Activated CD8-positive, alpha-beta memory T cell treated with anti-CD3 and anti-CD28 coated beads, Interleukin-2, amount 50 U/mL, for 4 hours (primary cell): ENCODE data around the gene U2SURP.
"Not testable (repeated sequence)": the region's sequence is repeated elsewhere in the genome, so short reads cannot be mapped to it uniquely, and the experiment has no call there.

Experiments used
- DNase-seq: peaks from one replicate; pipeline ENCODE4 v3.0.0-alpha.2; 2020

U2SURP gene

DNA sequence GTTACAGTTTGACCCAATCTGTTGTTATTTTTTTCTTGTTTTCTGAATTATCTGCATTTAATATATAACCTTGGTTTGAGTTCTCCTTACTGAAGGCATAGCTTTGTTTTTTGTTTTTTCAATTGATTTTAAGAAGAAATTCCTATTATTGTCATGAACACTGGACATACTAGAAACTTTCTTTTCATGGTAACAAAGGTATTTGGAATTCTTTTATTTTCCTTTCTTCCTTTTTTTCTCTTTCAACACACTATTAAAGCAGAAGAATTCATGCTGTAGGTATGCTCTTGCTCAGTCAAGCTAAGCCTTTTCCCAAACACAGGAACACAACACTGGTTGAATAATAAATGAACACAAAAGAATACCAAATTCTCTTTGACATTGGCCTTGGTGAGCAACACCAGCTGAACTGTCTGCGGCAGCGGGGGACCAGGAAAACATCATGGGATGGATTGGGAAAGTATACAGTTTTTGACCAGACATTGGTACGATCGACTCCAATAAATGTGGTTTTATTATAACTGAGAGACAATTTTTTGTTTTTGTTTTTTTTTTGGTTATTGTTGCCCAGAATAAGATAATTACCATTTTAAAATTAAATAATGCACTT, 23.1 kb downstream of the U2SURP start:
- no peak for DNase-seq

DNA sequence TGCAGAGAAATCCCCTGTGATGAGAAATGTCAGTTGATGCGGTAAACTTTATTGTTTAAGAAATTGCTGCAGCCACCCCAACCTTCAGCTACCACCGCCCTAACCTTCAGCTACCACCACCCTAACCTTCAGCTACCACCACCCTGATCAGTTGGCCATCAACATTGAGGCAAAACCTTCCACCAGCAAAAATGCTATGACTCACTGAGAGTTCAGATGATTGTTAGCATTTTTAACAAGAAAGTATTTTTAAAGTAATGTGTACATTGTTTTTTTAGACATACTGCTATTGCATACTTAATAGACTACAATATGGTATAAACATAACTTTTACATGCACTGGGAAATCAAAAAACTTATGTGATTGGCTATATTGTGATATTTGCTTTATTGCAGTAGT, 30.0 kb downstream of the U2SURP start:
- DNase-seq = no peak

DNA sequence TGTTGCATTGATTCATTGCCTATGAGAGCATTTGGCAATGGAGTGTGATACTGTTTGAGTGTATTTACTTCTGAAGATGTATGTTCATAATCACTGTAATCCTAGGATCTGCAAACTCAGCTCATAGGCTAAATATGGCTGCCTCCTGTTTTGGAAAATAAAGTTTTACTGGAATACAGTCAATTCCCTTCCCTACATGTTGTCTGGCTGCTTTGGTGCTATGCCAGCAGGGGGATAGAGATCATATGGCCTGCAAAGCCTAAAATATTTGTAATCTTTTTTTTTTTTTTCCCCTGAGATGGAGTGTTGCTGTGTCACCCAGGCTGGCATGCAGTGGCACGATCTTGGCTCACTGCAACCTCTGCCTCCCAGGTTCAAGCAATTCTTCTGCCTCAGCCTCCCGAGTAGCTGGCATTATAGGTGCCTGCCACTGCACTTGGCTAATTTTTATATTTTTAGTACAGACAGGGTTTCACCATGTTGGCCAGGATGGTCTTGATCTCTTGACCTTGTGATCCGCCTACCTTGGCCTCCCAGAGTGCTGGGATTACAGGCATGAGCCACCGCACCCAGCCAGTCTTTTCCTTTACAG, 30.5 kb downstream of the U2SURP start:
- DNase-seq = not testable (repeated sequence)

DNA sequence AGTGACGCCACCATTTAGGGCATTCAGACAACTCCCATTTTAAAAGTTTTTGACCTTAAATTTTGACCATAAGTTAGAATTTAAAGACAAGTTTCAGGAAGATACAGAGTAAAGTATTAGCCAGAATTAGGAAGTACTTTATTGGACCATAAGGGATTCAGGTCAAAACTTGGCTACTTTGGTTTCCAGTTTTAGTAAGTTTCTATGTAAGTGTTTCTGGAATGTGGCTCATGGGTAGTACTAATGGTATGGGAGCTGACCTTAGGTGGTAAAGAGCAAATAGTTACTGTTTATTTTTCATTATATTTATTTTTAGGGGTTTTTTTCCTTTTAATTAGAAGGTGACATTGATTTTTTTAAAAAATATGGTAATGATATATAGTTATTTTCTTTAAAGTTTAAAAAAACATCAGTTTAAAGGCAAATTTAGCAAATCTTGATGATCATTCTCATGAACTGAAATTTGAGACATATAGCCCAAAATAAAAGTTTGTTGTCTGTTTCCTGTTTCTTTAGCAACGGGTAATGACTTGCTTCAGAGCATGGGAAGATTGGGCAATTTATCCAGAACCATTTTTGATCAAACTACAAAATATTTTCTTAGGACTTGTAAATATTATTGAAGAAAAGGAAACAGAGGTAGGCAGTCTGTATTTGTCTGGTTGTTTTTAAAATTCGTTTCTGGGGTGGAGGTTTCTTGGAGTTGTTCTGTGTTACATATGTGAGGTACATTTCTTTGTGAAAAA, 34.3 kb downstream of the U2SURP start:
- DNase-seq = no peak

DNA sequence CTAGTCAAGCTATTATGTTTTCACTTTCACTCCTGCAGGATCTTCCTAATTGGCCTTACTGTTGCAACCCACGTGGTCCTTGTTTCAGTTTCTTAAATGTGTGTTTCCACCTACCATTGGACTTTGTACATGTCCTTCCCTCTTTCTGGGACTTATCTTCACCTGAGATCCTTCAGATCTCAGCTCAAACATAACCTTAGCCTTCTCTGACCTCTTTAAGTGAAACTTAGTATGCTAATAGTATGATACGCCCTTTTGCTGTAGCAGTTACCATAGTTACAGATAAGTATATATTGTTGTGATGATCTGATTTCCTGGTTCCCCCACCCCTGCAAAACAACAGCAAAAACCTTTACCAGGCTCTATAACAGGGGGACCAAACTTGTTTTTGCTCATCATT, 35.2 kb downstream of the U2SURP start:
- no peak for DNase-seq

DNA sequence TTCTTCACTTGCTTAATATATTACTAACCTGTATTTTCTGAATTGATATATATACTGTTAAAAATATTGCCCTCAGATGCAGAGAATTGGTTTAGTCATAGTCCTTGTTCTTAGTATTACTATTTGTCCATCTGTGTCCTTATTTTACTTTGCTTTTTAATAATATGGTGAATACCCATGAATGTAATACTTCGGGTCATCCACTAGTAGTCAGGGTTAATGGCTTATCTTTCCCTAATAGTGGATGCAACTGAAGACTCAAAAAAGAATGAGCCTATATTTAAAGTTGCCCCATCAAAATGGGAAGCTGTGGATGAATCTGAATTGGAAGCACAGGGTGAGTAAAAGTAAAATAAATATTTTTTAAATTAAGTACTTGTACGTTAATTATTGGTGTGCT, 36.5 kb downstream of the U2SURP start:
- DNase-seq = no peak

DNA sequence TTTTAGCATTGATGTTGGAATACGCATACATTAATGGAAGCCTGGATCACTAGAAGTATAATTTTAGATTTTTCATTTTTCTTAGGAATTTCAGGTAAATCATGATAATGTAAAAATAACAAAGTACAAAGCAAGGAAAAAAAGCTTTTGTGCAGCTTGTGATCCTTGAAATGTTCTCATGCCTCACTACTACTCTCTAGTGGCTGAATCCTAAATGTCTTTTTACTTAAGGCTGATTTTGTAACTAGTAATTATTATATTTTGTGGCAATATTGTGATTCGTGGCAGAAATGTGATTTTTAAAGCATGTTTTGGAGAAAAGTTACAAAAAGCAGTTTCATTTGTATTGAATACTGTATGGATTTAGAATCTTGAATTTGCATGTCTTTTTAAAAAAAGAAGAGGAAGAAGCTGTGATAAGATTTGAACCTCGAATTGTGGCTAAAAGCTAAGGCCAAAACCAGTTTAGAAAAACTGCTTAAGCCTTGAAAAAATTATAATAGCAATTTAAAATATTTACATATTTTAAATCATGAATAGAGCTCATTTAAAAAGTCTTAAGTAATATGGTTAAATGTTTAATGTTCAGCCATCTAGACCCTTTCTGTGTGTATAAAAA, 39.0 kb downstream of the U2SURP start:
- DNase-seq = no peak

DNA sequence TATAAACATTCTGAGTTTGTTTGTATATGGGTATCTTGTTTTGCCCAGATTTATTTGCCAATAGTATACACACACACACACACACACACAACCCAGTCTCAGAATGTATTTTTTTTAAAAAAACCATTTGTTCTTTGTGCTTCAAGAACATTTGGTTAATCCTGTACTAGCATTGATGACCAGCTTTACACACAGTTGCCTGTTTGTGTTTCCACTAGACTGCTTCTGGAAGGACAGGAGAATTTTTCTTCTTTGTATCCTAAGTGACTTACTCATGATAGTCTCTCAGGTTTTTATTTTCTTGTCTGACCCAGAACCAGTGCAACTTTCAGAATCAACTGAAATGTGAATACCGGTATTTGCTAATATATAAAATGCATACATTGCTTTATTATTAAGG, 40.5 kb downstream of the U2SURP start:
- no peak for DNase-seq

DNA sequence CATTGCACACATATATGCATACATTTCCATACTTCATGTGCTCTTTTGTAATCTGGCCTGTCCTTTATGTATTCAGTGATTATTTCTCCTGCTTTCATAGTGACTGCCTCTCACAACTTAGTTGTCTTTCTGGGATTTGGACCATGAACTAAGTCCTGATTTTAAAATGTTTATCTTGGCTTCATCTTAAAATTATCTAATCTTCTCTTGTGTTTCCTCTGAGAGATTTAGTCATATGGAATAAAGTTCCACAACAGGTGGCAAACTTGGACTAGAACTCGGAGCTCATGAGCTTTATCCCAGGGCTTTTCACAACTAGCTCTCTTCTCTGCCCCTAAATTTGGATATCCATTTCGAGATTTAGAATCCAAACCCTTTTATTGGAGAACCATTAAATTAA, 44.3 kb downstream of the U2SURP start:
- DNase-seq = no peak

DNA sequence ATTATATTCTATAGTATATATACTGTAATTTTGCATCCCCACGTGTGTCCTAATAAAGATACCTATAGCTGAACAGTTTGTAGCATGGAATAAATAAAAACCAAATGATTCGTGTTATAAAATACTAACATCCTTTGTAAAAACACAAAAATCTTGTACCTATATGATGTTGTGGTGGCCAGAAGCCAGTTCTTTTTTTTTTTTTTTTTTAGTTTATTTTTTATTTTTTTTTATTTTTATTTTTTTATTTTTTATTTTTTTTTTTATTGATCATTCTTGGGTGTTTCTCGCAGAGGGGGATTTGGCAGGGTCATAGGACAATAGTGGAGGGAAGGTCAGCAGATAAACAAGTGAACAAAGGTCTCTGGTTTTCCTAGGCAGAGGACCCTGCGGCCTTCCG, 44.7 kb downstream of the U2SURP start:
- not testable (repeated sequence) for DNase-seq

DNA sequence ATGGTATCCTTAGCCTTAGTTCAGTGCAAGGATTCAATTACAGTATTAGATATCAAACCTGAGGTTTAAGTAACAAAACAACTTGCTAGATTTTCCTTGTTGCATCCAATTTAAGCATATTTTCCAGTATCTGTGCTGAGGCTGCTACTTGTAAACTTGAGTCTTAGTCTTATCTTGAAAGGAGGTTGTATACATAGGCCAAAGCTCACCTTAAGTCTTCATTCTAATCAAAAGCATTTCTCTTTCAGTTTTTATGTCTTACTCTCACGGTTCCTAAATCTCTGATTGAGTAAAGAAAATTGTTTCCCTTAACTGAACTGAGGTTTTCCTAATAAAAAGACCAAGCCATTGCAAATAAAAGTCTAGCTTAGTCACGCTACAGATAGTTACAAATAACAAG, 52.6 kb downstream of the U2SURP start:
- DNase-seq = no peak

DNA sequence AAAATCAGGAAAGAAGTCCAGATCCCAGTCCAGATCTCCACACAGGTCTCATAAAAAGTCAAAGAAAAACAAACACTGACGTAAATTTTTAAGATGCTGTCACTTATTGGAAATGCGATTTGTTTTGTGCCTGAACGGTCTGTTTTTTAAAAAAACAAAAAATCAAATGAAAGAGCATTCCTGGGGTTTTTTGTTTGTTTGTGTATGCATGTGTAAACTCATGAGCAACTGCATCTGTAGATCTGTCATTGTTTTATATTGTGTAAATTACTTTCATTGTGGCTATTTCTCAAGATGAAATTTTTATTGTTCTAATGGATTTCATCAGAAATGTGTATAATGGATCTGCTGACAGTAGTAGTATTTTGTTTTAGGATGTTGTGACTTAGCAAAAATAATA, 55.0 kb downstream of the U2SURP start:
- DNase-seq = no peak

DNA sequence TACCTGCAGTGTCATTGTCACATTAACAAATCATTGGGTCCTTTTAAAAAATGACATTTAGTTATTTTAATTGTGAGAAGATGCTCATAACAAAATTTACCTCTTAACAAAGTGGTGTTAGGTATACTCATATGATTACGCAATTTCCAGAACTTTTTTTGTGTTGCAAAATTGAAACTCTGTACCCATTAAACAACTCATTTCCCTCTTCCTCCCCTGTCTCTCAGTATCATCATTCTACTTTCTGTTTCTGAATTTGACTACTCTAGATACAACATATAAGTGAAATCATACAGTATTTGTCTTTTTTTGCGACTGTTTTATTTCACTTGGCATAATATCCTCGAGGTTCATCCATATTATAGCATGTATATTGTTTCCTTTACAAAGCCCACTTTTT, 59.5 kb downstream of the U2SURP start:
- DNase-seq = no peak

DNA sequence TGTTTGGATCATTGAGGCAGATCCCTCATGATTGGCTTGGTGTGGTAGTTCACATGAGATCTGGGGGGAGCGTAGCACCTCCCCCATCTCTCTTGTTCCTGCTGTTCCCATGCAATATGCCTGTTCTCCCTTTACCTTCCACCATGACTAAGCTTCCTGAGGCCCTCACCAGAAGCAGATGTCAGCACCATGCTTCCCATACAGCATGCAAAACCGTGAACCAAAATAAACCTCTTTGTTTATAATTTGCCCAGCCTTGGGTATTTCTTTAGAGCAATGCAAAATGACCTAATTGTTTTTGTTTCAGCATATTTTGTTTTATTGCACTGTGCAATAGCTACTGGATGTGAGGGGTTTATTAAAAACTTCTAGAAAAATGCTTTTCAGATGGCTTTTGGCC, 61.6 kb downstream of the U2SURP start:
- DNase-seq = no peak

DNA sequence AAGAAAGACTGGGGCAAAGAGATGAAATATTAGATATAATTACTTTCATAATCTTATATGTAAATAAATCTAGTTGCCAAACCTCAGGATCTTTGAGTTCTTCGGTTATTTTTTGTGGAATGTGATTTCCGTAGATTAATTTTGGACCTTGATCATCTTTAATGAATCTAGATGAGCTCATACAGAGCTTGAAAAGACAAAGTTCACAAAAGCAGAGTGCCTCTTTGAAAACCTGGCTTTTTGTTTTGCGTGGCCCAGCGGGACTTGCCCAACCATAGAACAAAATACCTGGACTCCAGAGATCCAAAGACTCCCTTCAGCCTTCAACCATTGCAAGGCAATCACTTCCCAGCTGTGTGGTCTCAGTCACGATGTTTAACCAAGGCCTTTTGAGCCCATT, 63.4 kb downstream of the U2SURP start:
- no peak for DNase-seq

DNA sequence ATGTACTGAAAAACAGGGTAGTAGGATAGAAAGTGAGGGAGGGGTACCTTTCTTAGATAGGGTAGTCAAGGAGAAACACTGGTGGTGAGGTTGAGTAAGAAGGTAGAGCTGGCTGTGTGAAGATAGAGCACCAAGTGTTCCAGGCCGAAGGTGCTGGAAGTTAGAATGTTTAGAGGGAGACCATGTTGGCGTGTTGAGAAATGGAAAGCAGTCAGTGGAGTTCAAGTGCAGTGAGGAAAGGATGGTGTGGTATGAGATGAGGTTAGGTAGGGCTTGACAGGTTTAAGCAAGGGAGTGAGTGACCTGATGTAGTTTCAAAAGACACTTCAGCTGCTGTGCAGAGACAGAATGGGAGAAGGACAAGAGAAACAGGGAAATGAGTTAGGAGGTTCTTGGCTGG, 64.0 kb downstream of the U2SURP start:
- no peak for DNase-seq

DNA sequence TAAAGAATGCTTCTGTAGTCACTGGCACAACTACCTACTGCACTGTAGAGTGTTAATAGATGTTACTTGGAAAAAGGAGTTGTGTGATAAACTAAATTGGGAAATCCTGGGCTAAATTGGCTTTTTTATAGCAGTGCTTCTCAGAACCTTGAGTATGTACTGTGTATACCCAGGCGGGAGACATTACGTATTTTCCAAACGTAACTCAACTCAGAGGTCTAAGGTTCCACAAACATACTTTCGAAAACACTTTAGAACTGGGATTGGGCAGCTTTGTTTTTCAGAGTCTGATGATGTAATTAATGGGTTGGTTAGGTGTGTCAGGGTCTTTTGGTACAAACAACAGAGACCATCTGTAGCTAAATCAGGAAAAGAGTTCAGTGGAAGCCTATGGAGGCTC, 64.7 kb downstream of the U2SURP start:
- DNase-seq = no peak

DNA sequence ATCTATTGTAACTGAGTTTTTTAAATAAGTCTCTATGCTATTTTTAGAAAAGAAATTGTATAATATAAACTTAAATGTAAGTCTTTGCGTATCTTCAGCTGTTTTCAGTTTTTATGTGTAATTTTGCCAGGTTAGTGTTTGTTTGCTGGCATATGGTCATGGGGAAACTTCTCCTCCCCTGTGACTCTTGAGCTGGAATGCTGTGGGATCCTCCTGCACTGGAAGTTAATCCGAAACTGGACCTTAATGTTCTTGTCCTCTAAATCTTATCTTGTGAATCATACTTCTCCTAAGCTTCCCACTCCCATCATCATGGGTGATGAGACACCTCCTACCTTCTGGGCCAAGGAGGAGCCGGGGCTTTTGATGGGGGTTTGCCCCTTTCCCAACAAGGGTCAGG, 65.8 kb downstream of the U2SURP start:
- no peak for DNase-seq

DNA sequence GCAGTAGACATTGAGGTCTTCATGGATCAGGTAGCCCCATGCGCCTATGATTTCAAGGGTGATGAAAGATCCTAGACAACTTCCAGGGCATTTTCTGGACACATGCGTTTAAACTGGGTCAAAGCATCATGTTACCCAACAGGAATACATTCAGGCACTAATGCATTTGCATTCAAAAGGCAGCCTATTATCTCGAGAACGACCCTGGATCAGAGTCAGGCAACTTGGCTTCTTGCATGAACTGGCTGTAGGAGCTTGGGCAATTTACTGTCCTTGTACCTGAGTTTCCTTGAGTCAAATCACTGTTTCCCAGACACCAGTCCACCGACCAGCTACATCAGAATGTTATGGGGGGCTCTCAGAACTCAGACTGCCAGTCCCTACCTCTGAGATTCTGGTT, 66.7 kb downstream of the U2SURP start:
- DNase-seq = no peak

DNA sequence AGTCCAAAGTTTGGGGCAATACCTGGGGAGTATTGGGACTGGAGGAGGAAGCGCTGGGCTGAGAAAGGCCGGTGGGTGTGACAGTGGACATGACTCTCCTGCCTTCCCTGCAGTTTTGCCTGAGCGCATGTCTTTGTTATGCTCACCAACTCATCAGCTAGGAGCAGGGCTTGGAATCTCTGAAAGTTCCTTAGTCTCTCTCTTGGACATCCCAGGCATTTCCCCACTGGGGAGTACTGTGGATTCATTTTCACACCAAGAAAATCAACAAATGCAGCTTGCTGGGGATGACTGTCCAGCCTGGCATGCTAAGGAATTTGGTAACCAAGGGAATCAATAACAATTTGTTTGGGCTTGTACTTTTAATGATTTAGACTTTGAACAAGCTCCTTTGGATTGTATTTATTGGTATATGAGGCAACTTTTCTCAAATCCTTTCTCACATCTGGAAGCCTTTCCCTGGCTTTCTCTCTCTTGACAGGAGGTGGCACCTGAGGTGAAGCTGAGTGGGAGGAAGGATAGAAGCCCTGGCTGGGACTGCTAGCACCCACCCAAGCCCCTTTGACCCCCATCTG, 69.7 kb downstream of the U2SURP start:
- DNase-seq = no peak

DNA sequence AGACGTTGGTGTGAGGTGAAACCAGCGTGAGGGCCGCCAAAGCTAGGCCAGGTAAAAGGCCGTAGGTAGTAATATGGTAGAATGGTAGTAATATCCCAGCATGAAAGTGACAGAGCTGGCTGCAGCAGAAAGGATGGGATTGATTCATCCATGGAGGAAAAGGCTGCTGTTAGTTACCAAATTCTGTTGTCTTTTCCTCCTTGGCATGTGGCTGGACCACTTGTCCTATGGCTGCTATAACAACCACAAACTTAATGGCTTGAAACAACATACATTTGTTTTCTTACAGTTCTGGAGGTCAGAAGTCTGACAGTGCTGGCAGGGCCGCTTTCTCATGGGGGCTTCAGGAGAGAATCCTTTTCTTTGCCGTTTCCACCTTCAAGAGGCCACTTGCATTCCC, 70.4 kb downstream of the U2SURP start:
- no peak for DNase-seq

DNA sequence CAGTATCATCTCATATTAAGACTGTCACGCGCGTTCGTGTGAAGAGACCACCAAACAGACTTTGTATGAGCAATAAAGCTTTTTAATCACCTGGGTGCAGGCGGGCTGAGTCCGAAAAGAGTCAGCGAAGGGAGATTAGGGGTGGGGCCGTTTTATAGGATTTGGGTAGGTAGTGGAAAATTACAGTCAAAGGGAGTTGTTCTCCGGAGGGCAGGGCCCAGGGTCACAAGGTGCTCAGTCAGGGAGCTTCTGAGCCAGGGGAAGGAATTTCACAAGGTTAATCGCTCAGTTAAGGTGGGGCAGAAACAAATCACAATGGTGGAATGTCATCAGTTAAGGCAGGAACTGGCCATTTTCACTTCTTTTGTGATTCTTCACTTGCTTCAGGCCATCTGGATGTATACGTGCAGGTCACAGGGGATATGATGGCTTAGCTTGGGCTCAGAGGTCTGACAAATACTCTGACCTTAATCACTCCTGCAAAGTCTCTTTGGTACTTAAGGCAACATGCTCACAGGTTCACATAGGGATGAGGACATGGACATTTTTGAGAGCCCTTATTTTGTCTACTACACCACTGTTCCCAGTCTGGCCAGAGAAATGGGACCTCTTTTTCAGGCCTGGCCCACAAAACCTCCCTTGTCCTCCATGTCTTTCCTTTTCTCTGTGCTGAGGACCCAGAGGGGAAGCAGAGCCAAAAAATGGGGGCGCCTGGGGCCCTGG, 71.1 kb downstream of the U2SURP start:
- DNase-seq = not testable (repeated sequence)

DNA sequence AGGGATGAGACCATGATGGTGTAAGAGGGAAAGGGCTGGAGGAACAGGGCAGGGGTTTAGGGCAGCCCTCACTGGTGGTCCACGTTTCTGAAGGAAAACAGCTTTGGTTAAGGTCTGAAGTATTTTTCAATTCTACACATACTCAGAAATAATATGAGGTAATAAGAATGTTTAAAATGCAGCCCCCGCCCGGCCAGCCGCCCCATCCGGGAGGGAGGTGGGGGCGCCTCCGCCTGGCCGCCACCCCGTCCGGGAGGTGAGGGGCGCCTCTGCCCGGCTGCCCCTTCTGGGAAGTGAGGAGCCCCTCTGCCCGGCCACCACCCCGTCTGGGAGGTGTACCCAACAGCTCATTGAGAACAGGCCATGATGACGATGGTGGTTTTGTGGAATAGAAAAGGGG, 72.2 kb downstream of the U2SURP start:
- DNase-seq = not testable (repeated sequence)
